A673 (cell line): ENCODE data around the gene HBP1.

Experiments used
- EZH2 ChIP-seq: fragments of 200-600 bp; sonication (generic); IDR thresholded peaks from 2 replicates; pipeline ENCODE4 v1.6.1; 2017; ENCODE audit warnings: borderline replicate concordance, low read depth, mild to moderate bottlenecking, mixed read lengths, antibody characterized with exemption, low read length; ENCODE audit not compliant: poor library complexity, severe bottlenecking
- TF ChIP-seq, protein P1 (sequence below): fragments of 300-800, 200-600 bp; sonication (generic); conservative IDR thresholded peaks from 2 replicates; pipeline ENCODE4 v1.5.1; 2017; ENCODE audit warnings: low read depth, mild to moderate bottlenecking, antibody characterized with exemption, low read length, moderate library complexity, mixed read lengths

- TF ChIP-seq, protein P1, sequence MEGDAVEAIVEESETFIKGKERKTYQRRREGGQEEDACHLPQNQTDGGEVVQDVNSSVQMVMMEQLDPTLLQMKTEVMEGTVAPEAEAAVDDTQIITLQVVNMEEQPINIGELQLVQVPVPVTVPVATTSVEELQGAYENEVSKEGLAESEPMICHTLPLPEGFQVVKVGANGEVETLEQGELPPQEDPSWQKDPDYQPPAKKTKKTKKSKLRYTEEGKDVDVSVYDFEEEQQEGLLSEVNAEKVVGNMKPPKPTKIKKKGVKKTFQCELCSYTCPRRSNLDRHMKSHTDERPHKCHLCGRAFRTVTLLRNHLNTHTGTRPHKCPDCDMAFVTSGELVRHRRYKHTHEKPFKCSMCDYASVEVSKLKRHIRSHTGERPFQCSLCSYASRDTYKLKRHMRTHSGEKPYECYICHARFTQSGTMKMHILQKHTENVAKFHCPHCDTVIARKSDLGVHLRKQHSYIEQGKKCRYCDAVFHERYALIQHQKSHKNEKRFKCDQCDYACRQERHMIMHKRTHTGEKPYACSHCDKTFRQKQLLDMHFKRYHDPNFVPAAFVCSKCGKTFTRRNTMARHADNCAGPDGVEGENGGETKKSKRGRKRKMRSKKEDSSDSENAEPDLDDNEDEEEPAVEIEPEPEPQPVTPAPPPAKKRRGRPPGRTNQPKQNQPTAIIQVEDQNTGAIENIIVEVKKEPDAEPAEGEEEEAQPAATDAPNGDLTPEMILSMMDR, result peak; percentile 57; the same call in 1 of the 2 replicates
- no peak for TF ChIP-seq EZH2
Observed at GRCh38 chr7:107167483-107168232, 1.1 kb upstream of the HBP1 start.
